ENCODE measurements around the gene MAP3K5. TPM values are rescaled to one million over a fixed set of nuclear protein-coding genes. Genes with fewer than 3 reads are reported as not detected.

Gene MAP3K5
- total RNA-seq, 2 donors from 2014 or later, result 65.7 to 98.4 TPM

- Histone ChIP-seq H3K4me1 (replicated peaks) (no peaks in the 10 kb centered on the region), H3K27ac (no peak overlapping the region), H3K36me3 (no peaks in the 10 kb centered on the region), H3K4me3 (no peak overlapping the region), H3K27me3 (replicated peaks; ENCODE audit: insufficient read depth) (no peaks in the 10 kb centered on the region), H3K9me3 (no peaks in the 10 kb centered on the region)
- WGBS, result 29% methylated on average over 16 of the region's 16 CpGs
- TF ChIP-seq CTCF (IDR thresholded peaks at IDR 0.05) (peak in 2 of 4 experiments; percentile 30 to 40), POLR2AphosphoS5 (IDR thresholded peaks at IDR 0.05) (no peak)
- DNase-seq (ENCODE audit: low spot score), result peak; percentile 27
- intact Hi-C loops (cut with DNase I), result no loop called here
Measured at GRCh38 chr6:136526196-136526930, 265.9 kb downstream of the MAP3K5 start.

GRCh38 chr6:136525586-136526195, 266.6 kb downstream of the MAP3K5 start:
- Histone ChIP-seq H3K9me3 (no peaks in the 10 kb centered on the region), H3K4me3 (no peak overlapping the region), H3K36me3 (no peaks in the 10 kb centered on the region), H3K27me3 (replicated peaks; ENCODE audit: insufficient read depth) (no peaks in the 10 kb centered on the region), H3K27ac (no peak overlapping the region), H3K4me1 (replicated peaks) (no peaks in the 10 kb centered on the region)
- TF ChIP-seq POLR2A (IDR thresholded peaks at IDR 0.05), result no peak
- no peak for TF ChIP-seq POLR2AphosphoS5 (IDR thresholded peaks at IDR 0.05)
- no peak for TF ChIP-seq CTCF (IDR thresholded peaks at IDR 0.05)
- 52% methylated on average over 8 of the region's 8 CpGs for WGBS
- DNase-seq (ENCODE audit: low spot score), result no peak
- intact Hi-C loops (cut with DNase I), result no loop called here

GRCh38 chr6:136524936-136525413, 267.3 kb downstream of the MAP3K5 start:
- intact Hi-C loops (cut with DNase I), result no loop called here
- no peak overlapping the region for H3K4me3 ChIP-seq
- WGBS, result 64% methylated on average over 2 of the region's 2 CpGs
- H3K27ac ChIP-seq, result no peak overlapping the region
- TF ChIP-seq CTCF (IDR thresholded peaks at IDR 0.05) (no peak), POLR2A (IDR thresholded peaks at IDR 0.05) (no peak), POLR2AphosphoS5 (IDR thresholded peaks at IDR 0.05) (no peak)
- H3K4me1 ChIP-seq (replicated peaks), result no peaks in the 10 kb centered on the region
- DNase-seq (ENCODE audit: low spot score), result no peak
- no peaks in the 10 kb centered on the region for H3K9me3 ChIP-seq
- H3K36me3 ChIP-seq, result no peaks in the 10 kb centered on the region
- no peaks in the 10 kb centered on the region for H3K27me3 ChIP-seq (replicated peaks; ENCODE audit: insufficient read depth)

GRCh38 chr6:136524339-136524935, 267.8 kb downstream of the MAP3K5 start:
- no peak overlapping the region for H3K4me3 ChIP-seq
- 32% methylated on average over 2 of the region's 2 CpGs for WGBS
- no peak overlapping the region for H3K27ac ChIP-seq
- no peaks in the 10 kb centered on the region for H3K4me1 ChIP-seq (replicated peaks)
- no peak for DNase-seq (ENCODE audit: low spot score)
- no peaks in the 10 kb centered on the region for H3K27me3 ChIP-seq (replicated peaks; ENCODE audit: insufficient read depth)
- no peaks in the 10 kb centered on the region for H3K9me3 ChIP-seq
- intact Hi-C loops (cut with DNase I), result no loop called here
- no peaks in the 10 kb centered on the region for H3K36me3 ChIP-seq
- TF ChIP-seq POLR2AphosphoS5 (IDR thresholded peaks at IDR 0.05) (no peak), CTCF (IDR thresholded peaks at IDR 0.05) (no peak), POLR2A (IDR thresholded peaks at IDR 0.05) (no peak)
